ENCODE measurements around the gene RASSF6.

DNA sequence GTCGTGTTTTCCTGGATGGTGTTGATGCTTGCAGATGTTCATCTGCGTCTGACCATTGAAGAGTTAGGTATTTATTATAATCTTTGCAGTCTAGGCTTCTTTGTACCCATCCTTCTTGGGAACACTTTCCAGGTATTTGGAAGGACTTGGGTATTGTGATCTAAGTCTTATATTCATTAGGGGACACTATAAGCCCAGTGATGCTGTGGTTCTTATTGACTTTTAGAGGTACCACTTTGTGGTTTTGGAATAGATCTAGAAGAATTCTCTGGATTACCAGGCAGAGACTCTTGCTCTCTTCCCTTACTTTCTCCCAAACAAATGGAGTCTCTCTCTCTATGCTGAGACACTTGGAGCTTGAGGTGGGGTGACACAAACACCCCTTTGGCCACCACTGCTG lies 97.1 kb downstream of the RASSF6 start:
- TF ChIP-seq, protein P1, sequence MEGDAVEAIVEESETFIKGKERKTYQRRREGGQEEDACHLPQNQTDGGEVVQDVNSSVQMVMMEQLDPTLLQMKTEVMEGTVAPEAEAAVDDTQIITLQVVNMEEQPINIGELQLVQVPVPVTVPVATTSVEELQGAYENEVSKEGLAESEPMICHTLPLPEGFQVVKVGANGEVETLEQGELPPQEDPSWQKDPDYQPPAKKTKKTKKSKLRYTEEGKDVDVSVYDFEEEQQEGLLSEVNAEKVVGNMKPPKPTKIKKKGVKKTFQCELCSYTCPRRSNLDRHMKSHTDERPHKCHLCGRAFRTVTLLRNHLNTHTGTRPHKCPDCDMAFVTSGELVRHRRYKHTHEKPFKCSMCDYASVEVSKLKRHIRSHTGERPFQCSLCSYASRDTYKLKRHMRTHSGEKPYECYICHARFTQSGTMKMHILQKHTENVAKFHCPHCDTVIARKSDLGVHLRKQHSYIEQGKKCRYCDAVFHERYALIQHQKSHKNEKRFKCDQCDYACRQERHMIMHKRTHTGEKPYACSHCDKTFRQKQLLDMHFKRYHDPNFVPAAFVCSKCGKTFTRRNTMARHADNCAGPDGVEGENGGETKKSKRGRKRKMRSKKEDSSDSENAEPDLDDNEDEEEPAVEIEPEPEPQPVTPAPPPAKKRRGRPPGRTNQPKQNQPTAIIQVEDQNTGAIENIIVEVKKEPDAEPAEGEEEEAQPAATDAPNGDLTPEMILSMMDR (IDR thresholded peaks at IDR 0.05): no peak
- no peak for TF ChIP-seq POLR2A (IDR thresholded peaks at IDR 0.05; ENCODE audit: low read depth)
- no peak for TF ChIP-seq EP300 (IDR thresholded peaks at IDR 0.05)
- TF ChIP-seq POLR2AphosphoS5 (IDR thresholded peaks at IDR 0.05): no peak

Measured in esophagus muscularis mucosa (tissue), 4 donors.